ENCODE measurements around the gene CYBA.

GRCh38 chr16:88595921-88596320 lies 54.9 kb downstream of the CYBA start:
- no peak for TF ChIP-seq STAT3 (IDR thresholded peaks at IDR 0.05; ENCODE audit: low read depth, low read length)
- no peak for TF ChIP-seq FOXM1 (IDR thresholded peaks at IDR 0.05; ENCODE audit: low read depth, low read length)
- no peak for TF ChIP-seq SIN3A (IDR thresholded peaks at IDR 0.05; ENCODE audit: low read depth, low read length)
- no peak for TF ChIP-seq JUND (IDR thresholded peaks at IDR 0.05; ENCODE audit: low read depth, low read length)
- TF ChIP-seq SMC3 (IDR thresholded peaks at IDR 0.05; ENCODE audit: borderline replicate concordance, low read length), result no peak
- TF ChIP-seq MXI1 (IDR thresholded peaks at IDR 0.05; ENCODE audit: low read depth, low read length), result no peak
- no peak for TF ChIP-seq POLR2AphosphoS5 (IDR thresholded peaks at IDR 0.05; ENCODE audit: low read length)

Measured in GM12878 (cell line).